Ishikawa (cell line): ENCODE data around the gene RFTN2.

Experiments
- EGR1 ChIP-seq: IDR thresholded peaks from 2 replicates; pipeline ENCODE4 v1.6.1; 2012
- RAD21 ChIP-seq: IDR thresholded peaks from 2 replicates; pipeline ENCODE4 v1.6.1; 2012; ENCODE audit warnings: low read depth
- REST ChIP-seq: IDR thresholded peaks from 2 replicates; pipeline ENCODE4 v1.6.1; 2012; ENCODE audit warnings: low read depth, mild to moderate bottlenecking
- TAF1 ChIP-seq: IDR thresholded peaks from 2 replicates; pipeline ENCODE4 v1.6.1; 2012; ENCODE audit warnings: low read depth, mild to moderate bottlenecking
- TEAD4 ChIP-seq: IDR thresholded peaks from 2 replicates; pipeline ENCODE4 v1.6.1; 2012
- USF1 ChIP-seq: IDR thresholded peaks from 2 replicates; pipeline ENCODE4 v1.6.1; 2012
- YY1 ChIP-seq: IDR thresholded peaks from 2 replicates; pipeline ENCODE4 v1.6.1; 2012; ENCODE audit warnings: low read depth

- TF ChIP-seq TEAD4 (no peak), RAD21 (no peak), YY1 (no peak), USF1 (no peak), EGR1 (no peak), REST (no peak), TAF1 (no peak)
Observed at GRCh38 chr2:197666277-197666676, 9.1 kb downstream of the RFTN2 start.
